Activated T-cell treated with anti-CD3 and anti-CD28 coated beads for 24 hours (primary cell): Measurements from ENCODE around the gene MFAP2.
"Not testable (repeated sequence)": the region's sequence is repeated elsewhere in the genome, so short reads cannot be mapped to it uniquely, and the experiment has no call there.

Experiments used
- DNase-seq: peaks from one replicate; pipeline ENCODE4 v3.0.0-alpha.2; 2020; ENCODE audit warnings: low read depth

MFAP2 gene

GRCh38 chr1:16979475-16980327 is 719 bp downstream of the MFAP2 start:
- DNase-seq: no peak

GRCh38 chr1:16978567-16979474 is 1.6 kb downstream of the MFAP2 start:
- DNase-seq: no peak

- no peak for DNase-seq
These were observed 2.3 kb downstream of the MFAP2 start for GRCh38 chr1:16978139-16978538.

- DNase-seq: no peak
These were observed 3.0 kb downstream of the MFAP2 start for GRCh38 chr1:16977377-16977776.

- no peak for DNase-seq
These were observed 3.5 kb downstream of the MFAP2 start for GRCh38 chr1:16976966-16977365.

- DNase-seq: no peak
These were observed 4.6 kb downstream of the MFAP2 start for GRCh38 chr1:16975838-16976237.

GRCh38 chr1:16975211-16975610 is 5.2 kb downstream of the MFAP2 start:
- no peak for DNase-seq

- no peak for DNase-seq
These were observed 7.2 kb downstream of the MFAP2 start for GRCh38 chr1:16973215-16973614.

- no peak for DNase-seq
These were observed 8.1 kb downstream of the MFAP2 start for GRCh38 chr1:16972189-16972895.

GRCh38 chr1:16971341-16972188 is 8.9 kb downstream of the MFAP2 start:
- DNase-seq: no peak

GRCh38 chr1:16970132-16970910 is 10.1 kb downstream of the MFAP2 start:
- no peak for DNase-seq

GRCh38 chr1:16969651-16970050 is 10.8 kb downstream of the MFAP2 start:
- DNase-seq: no peak

GRCh38 chr1:16969057-16969611 is 11.3 kb downstream of the MFAP2 start:
- DNase-seq: no peak

- DNase-seq: no peak
These were observed 12.0 kb downstream of the MFAP2 start for GRCh38 chr1:16968372-16968771.

- no peak for DNase-seq
These were observed 12.5 kb downstream of the MFAP2 start for GRCh38 chr1:16967962-16968361.

GRCh38 chr1:16967095-16967575 is 13.3 kb downstream of the MFAP2 start:
- no peak for DNase-seq

GRCh38 chr1:16966282-16966681 is 14.1 kb downstream of the MFAP2 start:
- DNase-seq: no peak

GRCh38 chr1:16965486-16966067 is 14.8 kb downstream of the MFAP2 start:
- DNase-seq: no peak

- DNase-seq: not testable (repeated sequence)
These were observed 16.3 kb downstream of the MFAP2 start for GRCh38 chr1:16964169-16964568.
